Gastroesophageal sphincter (tissue), 4 donors: ENCODE measurements around the gene ANKRD13D. TPM values are rescaled to one million over a fixed set of nuclear protein-coding genes. Genes with fewer than 3 reads are reported as not detected.

ENCODE experiments used
- ATAC-seq: fragments of 150-250 bp; one replicate; pipeline ENCODE4 v1.9.1; 2016; ENCODE audit warnings: mild to moderate bottlenecking, moderate library complexity
- H3K27ac ChIP-seq, 4 donors: fragments of 200-600 bp; sonication (generic) in 3 of 4; 1 replicate in 3 of 4; 2 replicates in 1 of 4; pipeline ENCODE4 v1.5.1; 2016 to 2019
- H3K27me3 ChIP-seq: fragments of 200-600 bp; sonication (generic); one replicate; pipeline ENCODE4 v1.5.1; 2019
- H3K36me3 ChIP-seq, 2 donors: fragments of 200-600 bp; sonication (generic); one replicate each; pipeline ENCODE4 v1.5.1; 2019; ENCODE audit warnings: control low read depth in 1 of 2
- H3K4me1 ChIP-seq, 3 donors: fragments of 200-600 bp; sonication (generic); 1 replicate in 2 of 3; 2 replicates in 1 of 3; pipeline ENCODE4 v1.5.1; 2016 to 2019; ENCODE audit warnings: control low read depth in 2 of 3
- H3K4me3 ChIP-seq, 2 donors: fragments of 200-600 bp; sonication (generic); one replicate each; pipeline ENCODE4 v1.5.1; 2019; ENCODE audit warnings: mild to moderate bottlenecking in 1 of 2, moderate library complexity in 1 of 2
- H3K9me3 ChIP-seq, 3 donors: fragments of 200-600 bp; sonication (generic); one replicate each; pipeline ENCODE4 v1.5.1; 2017 to 2019; ENCODE audit warnings: control low read depth in 2 of 3
- CTCF ChIP-seq, 4 experiments: fragments of 200-600 bp in 2 of 4; fragments of 450-650 bp in 2 of 4; sonication (generic) in 1 of 4; IDR thresholded peaks; one replicate each; pipeline ENCODE4 v1.5.1; 2017 to 2019; ENCODE audit warnings: antibody characterized with exemption in 4 of 4, mild to moderate bottlenecking in 2 of 4, moderate library complexity in 2 of 4
- EP300 ChIP-seq: sonication (generic); formaldehyde crosslinking; IDR thresholded peaks from one replicate; pipeline ENCODE4 v1.6.1; 2017; ENCODE audit warnings: antibody characterized with exemption, mild to moderate bottlenecking
- POLR2A ChIP-seq, 2 donors: fragments of 450-650 bp; IDR thresholded peaks; one replicate each; pipeline ENCODE4 v1.6.1; 2017; ENCODE audit warnings: antibody characterized with exemption in 2 of 2, mild to moderate bottlenecking in 2 of 2, moderate library complexity in 1 of 2
- POLR2AphosphoS5 ChIP-seq: sonication (generic); formaldehyde crosslinking; IDR thresholded peaks from one replicate; pipeline ENCODE4 v1.6.1; 2017; ENCODE audit warnings: antibody characterized with exemption
- WGBS, 2 donors: methylation state at CpG; one replicate each; pipeline ENCODE4 v1.1.5; 2018; ENCODE audit warnings: low coverage in 1 of 2; 5-methylcytosine and 5-hydroxymethylcytosine counted together
- total RNA-seq, 4 donors: library from RNA; depleted of rRNA; stranded (reverse); fragments of >200 nt; gene quantifications; one replicate each; pipeline ENCODE4 v1.1.0, GENCODE V29; 2016

The ANKRD13D gene
- total RNA-seq, 4 donors from 2014 or later: 25.6 to 61.6 (median 32.3) TPM

- Histone ChIP-seq H3K4me1 (peaks cover 0 to 83% (median 52%) of the 10 kb centered on the region in 3 donors), H3K36me3 (peaks cover 0 to 48% of the 10 kb centered on the region in 2 donors), H3K9me3 (no peaks in the 10 kb centered on the region), H3K4me3 (peak overlapping the region in 1 of 2 donors; percentile 41), H3K27ac (peak overlapping the region; percentile 3 to 92 (median 86)), H3K27me3 (no peaks in the 10 kb centered on the region)
- WGBS, 2 donors: 68 to 80% methylated on average over 3 to 4 of the region's 14 CpGs
- ATAC-seq: no peak
- TF ChIP-seq EP300: no peak
- TF ChIP-seq POLR2A (IDR thresholded peaks at IDR 0.05): no peak
- TF ChIP-seq POLR2AphosphoS5: no peak
- TF ChIP-seq CTCF (IDR thresholded peaks at IDR 0.05): no peak
Observed at GRCh38 chr11:67278135-67278938, 10.8 kb upstream of the ANKRD13D start.

- peaks cover 0 to 55% of the 10 kb centered on the region in 2 donors for H3K36me3 ChIP-seq
- 70% methylated on average over 2 of the region's 14 CpGs; no CpG with 5 or more reads in 1 of the 2 donors for WGBS, 2 donors
Observed at GRCh38 chr11:67278939-67279588, 10.0 kb upstream of the ANKRD13D start.

GRCh38 chr11:67279589-67280340 lies 9.3 kb upstream of the ANKRD13D start:
- Histone ChIP-seq H3K4me3 (no peak overlapping the region), H3K27ac (peak overlapping the region in 3 of 4 donors; percentile 5 to 92 (median 45)), H3K36me3 (peaks cover 0 to 62% of the 10 kb centered on the region in 2 donors), H3K9me3 (no peaks in the 10 kb centered on the region), H3K27me3 (no peaks in the 10 kb centered on the region), H3K4me1 (peaks cover 0 to 78% (median 37%) of the 10 kb centered on the region in 3 donors)
- 80% methylated on average over 1 of the region's 17 CpGs; no CpG with 5 or more reads in 1 of the 2 donors for WGBS, 2 donors
- TF ChIP-seq POLR2A (IDR thresholded peaks at IDR 0.05) (no peak), CTCF (IDR thresholded peaks at IDR 0.05) (no peak), EP300 (no peak), POLR2AphosphoS5 (no peak)
- no peak for ATAC-seq

More at GRCh38 chr11:67278939-67279588, 10.0 kb upstream of the ANKRD13D start:
- no peaks in the 10 kb centered on the region for H3K27me3 ChIP-seq
- H3K4me1 ChIP-seq: peaks cover 0 to 81% (median 44%) of the 10 kb centered on the region in 3 donors
- no peak overlapping the region for H3K4me3 ChIP-seq
- TF ChIP-seq EP300: no peak
- no peak for TF ChIP-seq POLR2A (IDR thresholded peaks at IDR 0.05)
- TF ChIP-seq CTCF (IDR thresholded peaks at IDR 0.05): no peak
- TF ChIP-seq POLR2AphosphoS5: no peak
- peak overlapping the region in 3 of 4 donors; percentile 83 to 92 (median 88) for H3K27ac ChIP-seq
- ATAC-seq: no peak
- H3K9me3 ChIP-seq: no peaks in the 10 kb centered on the region

- no CpG with 5 or more reads among the region's 13 CpGs for WGBS, 2 donors
- Histone ChIP-seq H3K36me3 (peaks cover 0 to 68% of the 10 kb centered on the region in 2 donors), H3K4me3 (no peak overlapping the region), H3K4me1 (peaks cover 0 to 77% (median 31%) of the 10 kb centered on the region in 3 donors), H3K9me3 (no peaks in the 10 kb centered on the region), H3K27ac (peak overlapping the region in 3 of 4 donors; percentile 5 to 92 (median 45)), H3K27me3 (no peaks in the 10 kb centered on the region)
- no peak for ATAC-seq
- TF ChIP-seq POLR2A (IDR thresholded peaks at IDR 0.05) (no peak), EP300 (no peak), CTCF (IDR thresholded peaks at IDR 0.05) (no peak), POLR2AphosphoS5 (no peak)
Observed at GRCh38 chr11:67280341-67280787, 8.7 kb upstream of the ANKRD13D start.
